Tibial artery (tissue), 4 donors: ENCODE measurements around the gene ZBTB43.

ENCODE experiments used
- DNase-seq, 2 donors: peaks; one replicate each; pipeline ENCODE4 v3.0.0-alpha.2; 2019
- H3K27ac ChIP-seq, 2 donors: fragments of 200-600 bp; sonication (generic) in 1 of 2; 1 replicate in 1 of 2; 2 replicates in 1 of 2; pipeline ENCODE4 v1.5.1; 2018 to 2019; ENCODE audit warnings: mild to moderate bottlenecking in 1 of 2
- H3K27me3 ChIP-seq, 2 donors: fragments of 200-600 bp; sonication (generic) in 1 of 2; one replicate each; pipeline versions ENCODE4 v1.5.1 to v1.6.0; 2016 to 2019
- H3K36me3 ChIP-seq, 3 donors: fragments of 200-600 bp; sonication (generic) in 2 of 3; one replicate each; pipeline ENCODE4 v1.5.1; 2016 to 2019; ENCODE audit warnings: mild to moderate bottlenecking in 2 of 3
- H3K4me1 ChIP-seq, 4 donors: fragments of 200-600 bp; sonication (generic) in 2 of 4; 1 replicate in 3 of 4; 2 replicates in 1 of 4; pipeline ENCODE4 v1.5.1; 2016 to 2019
- H3K4me3 ChIP-seq, 2 donors: fragments of 200-600 bp; sonication (generic) in 1 of 2; 1 replicate in 1 of 2; 2 replicates in 1 of 2; pipeline ENCODE4 v1.5.1; 2018 to 2019; ENCODE audit warnings: mild to moderate bottlenecking in 2 of 2
- H3K9me3 ChIP-seq, 3 donors: fragments of 200-600 bp; sonication (generic) in 1 of 3; one replicate each; pipeline ENCODE4 v1.5.1; 2016 to 2019
- intact Hi-C: fragments of 100-400 bp; cut with DNase I; formaldehyde crosslinking; loops from one replicate; pipeline ENCODE4 v1.15.0; 2023; ENCODE audit warnings: low total_unique reads
- TF ChIP-seq, protein P1 (sequence below), 2 experiments: fragments of 200-600 bp in 1 of 2; fragments of 450-650 bp in 1 of 2; IDR thresholded peaks; one replicate each; pipeline ENCODE4 v1.5.1; 2017 to 2019; ENCODE audit warnings: antibody characterized with exemption in 2 of 2, mild to moderate bottlenecking in 1 of 2, moderate library complexity in 1 of 2

Gene ZBTB43

DNA sequence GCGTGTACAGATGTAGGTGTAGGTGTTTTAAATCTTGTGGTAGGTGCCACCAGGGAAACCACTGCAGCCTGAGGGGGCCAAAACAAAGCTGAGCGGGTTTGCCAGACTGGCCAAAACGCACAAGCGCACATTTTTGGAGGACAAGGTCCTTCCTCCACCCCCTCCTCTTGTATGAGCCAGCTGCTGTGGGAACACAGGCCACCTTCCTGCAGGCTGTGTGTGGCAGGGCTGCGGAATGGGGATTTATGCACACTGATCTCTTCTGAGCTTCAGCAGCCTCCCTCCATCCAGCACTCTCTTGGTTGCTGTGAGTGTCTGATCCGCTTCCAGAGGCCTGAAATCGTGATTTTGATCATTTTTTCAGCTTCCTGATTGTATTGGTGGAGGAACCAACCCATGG is 22.4 kb downstream of the ZBTB43 start:
- intact Hi-C loops, result no loop called here
- H3K4me1 ChIP-seq, result peaks cover 0 to 5% (median 2%) of the 10 kb centered on the region in 4 donors
- no peaks in the 10 kb centered on the region for H3K27me3 ChIP-seq

GRCh38 chr9:126829035-126829434 is 24.2 kb downstream of the ZBTB43 start:
- Histone ChIP-seq H3K9me3 (no peaks in the 10 kb centered on the region), H3K4me1 (no peaks in the 10 kb centered on the region), H3K36me3 (peaks cover 16 to 33% (median 19%) of the 10 kb centered on the region in 3 donors), H3K27me3 (no peaks in the 10 kb centered on the region), H3K27ac (no peak overlapping the region), H3K4me3 (no peak overlapping the region)
- intact Hi-C loops, result no loop called here
- TF ChIP-seq, protein P1, sequence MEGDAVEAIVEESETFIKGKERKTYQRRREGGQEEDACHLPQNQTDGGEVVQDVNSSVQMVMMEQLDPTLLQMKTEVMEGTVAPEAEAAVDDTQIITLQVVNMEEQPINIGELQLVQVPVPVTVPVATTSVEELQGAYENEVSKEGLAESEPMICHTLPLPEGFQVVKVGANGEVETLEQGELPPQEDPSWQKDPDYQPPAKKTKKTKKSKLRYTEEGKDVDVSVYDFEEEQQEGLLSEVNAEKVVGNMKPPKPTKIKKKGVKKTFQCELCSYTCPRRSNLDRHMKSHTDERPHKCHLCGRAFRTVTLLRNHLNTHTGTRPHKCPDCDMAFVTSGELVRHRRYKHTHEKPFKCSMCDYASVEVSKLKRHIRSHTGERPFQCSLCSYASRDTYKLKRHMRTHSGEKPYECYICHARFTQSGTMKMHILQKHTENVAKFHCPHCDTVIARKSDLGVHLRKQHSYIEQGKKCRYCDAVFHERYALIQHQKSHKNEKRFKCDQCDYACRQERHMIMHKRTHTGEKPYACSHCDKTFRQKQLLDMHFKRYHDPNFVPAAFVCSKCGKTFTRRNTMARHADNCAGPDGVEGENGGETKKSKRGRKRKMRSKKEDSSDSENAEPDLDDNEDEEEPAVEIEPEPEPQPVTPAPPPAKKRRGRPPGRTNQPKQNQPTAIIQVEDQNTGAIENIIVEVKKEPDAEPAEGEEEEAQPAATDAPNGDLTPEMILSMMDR (IDR thresholded peaks at IDR 0.05), result no peak
- no peak for DNase-seq

More for the DNA sequence above, 22.4 kb downstream of the ZBTB43 start:
- no peaks in the 10 kb centered on the region for H3K9me3 ChIP-seq
- H3K36me3 ChIP-seq, result peaks cover 0 to 23% (median under 1%) of the 10 kb centered on the region in 3 donors
- H3K4me3 ChIP-seq, result no peak overlapping the region
- no peak for DNase-seq
- TF ChIP-seq, protein P1 (IDR thresholded peaks at IDR 0.05), result no peak
- H3K27ac ChIP-seq, result no peak overlapping the region

DNA sequence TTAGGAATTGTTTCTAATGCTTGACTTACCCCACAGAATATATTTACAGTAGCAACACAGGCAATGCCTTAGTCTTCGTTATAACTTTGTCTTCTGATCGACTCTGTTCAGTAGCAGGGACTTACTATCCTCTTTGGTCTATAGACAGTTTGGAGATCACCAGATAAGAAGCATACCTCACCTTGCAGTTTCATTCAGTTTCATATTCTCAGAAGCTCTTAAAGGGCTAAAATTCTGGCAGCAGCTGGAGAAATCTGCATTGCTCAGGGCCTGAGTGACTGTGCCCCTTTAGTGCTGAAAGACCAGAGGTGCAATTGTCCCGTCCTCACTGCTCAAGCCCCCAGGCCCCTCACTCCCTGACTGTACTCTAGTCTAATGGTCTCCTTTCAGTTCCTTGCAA is 26.0 kb downstream of the ZBTB43 start:
- intact Hi-C loops, result no loop called here

DNA sequence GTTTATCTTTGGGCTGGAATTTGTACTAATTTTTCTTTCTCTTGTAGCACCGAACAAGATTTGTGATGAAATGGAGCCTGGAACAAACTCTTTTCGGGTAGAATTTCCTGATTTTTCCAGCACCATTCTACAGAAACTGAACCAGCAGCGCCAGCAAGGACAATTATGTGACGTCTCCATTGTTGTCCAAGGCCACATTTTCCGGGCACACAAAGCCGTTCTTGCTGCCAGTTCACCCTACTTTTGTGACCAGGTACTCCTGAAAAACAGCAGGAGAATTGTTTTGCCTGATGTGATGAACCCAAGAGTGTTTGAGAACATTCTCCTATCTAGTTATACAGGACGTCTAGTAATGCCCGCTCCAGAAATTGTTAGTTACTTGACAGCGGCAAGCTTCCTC is 27.6 kb downstream of the ZBTB43 start:
- H3K27me3 ChIP-seq, result no peaks in the 10 kb centered on the region
- TF ChIP-seq, protein P1 (IDR thresholded peaks at IDR 0.05), result no peak
- no peak for DNase-seq
- H3K27ac ChIP-seq, result no peak overlapping the region
- H3K4me3 ChIP-seq, result no peak overlapping the region
- H3K9me3 ChIP-seq, result no peaks in the 10 kb centered on the region
- intact Hi-C loops, result no loop called here
- no peaks in the 10 kb centered on the region for H3K4me1 ChIP-seq
- H3K36me3 ChIP-seq, result peaks cover 26 to 48% (median 27%) of the 10 kb centered on the region in 3 donors

More for the DNA sequence above, 26.0 kb downstream of the ZBTB43 start:
- no peak overlapping the region for H3K27ac ChIP-seq
- no peak for DNase-seq
- TF ChIP-seq, protein P1 (IDR thresholded peaks at IDR 0.05), result no peak
- H3K36me3 ChIP-seq, result peaks cover 23 to 36% (median 27%) of the 10 kb centered on the region in 3 donors
- no peak overlapping the region for H3K4me3 ChIP-seq
- no peaks in the 10 kb centered on the region for H3K4me1 ChIP-seq
- no peaks in the 10 kb centered on the region for H3K27me3 ChIP-seq
- no peaks in the 10 kb centered on the region for H3K9me3 ChIP-seq

- TF ChIP-seq, protein P1 (IDR thresholded peaks at IDR 0.05), result no peak
- Histone ChIP-seq H3K4me3 (no peak overlapping the region), H3K9me3 (no peaks in the 10 kb centered on the region), H3K27me3 (no peaks in the 10 kb centered on the region), H3K4me1 (no peaks in the 10 kb centered on the region), H3K27ac (no peak overlapping the region), H3K36me3 (peaks cover 26 to 49% (median 28%) of the 10 kb centered on the region in 3 donors)
- no peak for DNase-seq
- intact Hi-C loops, result no loop called here
Measured at GRCh38 chr9:126833020-126833419, 28.2 kb downstream of the ZBTB43 start.
